ENCODE results near the gene DNAJC1. TPM values are rescaled to one million over a fixed set of nuclear protein-coding genes. Genes with fewer than 3 reads are reported as not detected.

Gene DNAJC1
- total and polyA plus RNA-seq, 2 of the 4 experiments (the other 2 are of a cell fraction): 12.7 to 13.3 TPM

GRCh38 chr10:21962358-21962757 lies 41.2 kb downstream of the DNAJC1 start:
- Histone ChIP-seq H4K8ac (ENCODE audit: low read depth in 2 of 2, low read length in 2 of 2) (no peak overlapping the region), H2BK15ac (ENCODE audit: low read depth, low read length) (no peak overlapping the region), H2AK9ac (replicated peaks; ENCODE audit: low read depth, low read length, poor library complexity) (no peak overlapping the region), H3K27ac (ENCODE audit: insufficient read depth, low read length) (no peak overlapping the region), H2AK5ac (ENCODE audit: low read depth, low read length) (no peak overlapping the region), H4K20me1 (ENCODE audit: insufficient read depth, low read length) (no peaks in the 10 kb centered on the region), H3K9me1 (ENCODE audit: insufficient read depth, low read length) (no peaks in the 10 kb centered on the region), H3K9me3 (ENCODE audit: control insufficient read depth, insufficient read depth, low read length) (no peaks in the 10 kb centered on the region), H3K36me3 (ENCODE audit: control insufficient read depth, insufficient read depth, low read length) (no peaks in the 10 kb centered on the region), H2BK5ac (ENCODE audit: low read depth, low read length, poor library complexity, severe bottlenecking) (no peak overlapping the region), H2BK120ac (ENCODE audit: low read depth, low read length) (no peak overlapping the region), H3K56ac (ENCODE audit: extremely low read depth, insufficient read depth, low read length) (no peak overlapping the region), H3K27me3 (ENCODE audit: control insufficient read depth, insufficient read depth, low read length) (no peaks in the 10 kb centered on the region), H4K5ac (ENCODE audit: low read depth, low read length) (no peak overlapping the region), H3K23ac (ENCODE audit: low read depth, low read length) (no peak overlapping the region), H4K91ac (ENCODE audit: insufficient read depth, low read depth, low read length) (no peak overlapping the region), H2AFZ (replicated peaks; ENCODE audit: low read length, poor library complexity) (no peak overlapping the region), H3K4me2 (ENCODE audit: low read depth, low read length) (no peak overlapping the region), H3K4me3 (ENCODE audit: insufficient read depth, low read depth, low read length) (no peak overlapping the region), H3K18ac (ENCODE audit: low read depth, low read length) (no peak overlapping the region), H3K4me1 (ENCODE audit: control insufficient read depth, insufficient read depth, low read length) (peaks cover 2% of the 10 kb centered on the region; the same call in 1 of the 2 replicates), H3K4ac (ENCODE audit: low read depth, low read length) (no peak overlapping the region), H3K9ac (ENCODE audit: low read depth, low read length) (no peak overlapping the region), H3K79me1 (ENCODE audit: low read depth in 1 of 2, low read length in 2 of 2) (peaks cover 6 to 15% of the 10 kb centered on the region in 2 experiments; a peak in 3 of 4 replicates), H3K14ac (replicated peaks; ENCODE audit: low read depth, low read length) (no peak overlapping the region), H2BK20ac (ENCODE audit: low read depth, low read length) (no peak overlapping the region)
- ChIA-PET CTCF (no interaction called here), POLR2A (ENCODE audit: unreplicated experiment) (no interaction called here)
- DNase-seq (no peak), ATAC-seq (ENCODE audit: low read depth) (no peak)
- dilution Hi-C loops (cut with HindIII; ENCODE audit: low sequenced_read_pairs, unreplicated experiment): no loop called here
- no TSS peak for BruUV-seq (replicated peaks)
- WGBS, 2 experiments (ENCODE audit: extremely low coverage in 2 of 2, insufficient read length in 1 of 2): no CpG with 5 or more reads among the region's 5 CpGs
- in situ Hi-C loops (cut with MboI; ENCODE audit: low sequenced_read_pairs): loop anchor here (25.0 kb wide), 1 partner anchor 875 kb away; no protein-coding TSS in a partner anchor
- no peak for TF ChIP-seq ELK1 (IDR thresholded peaks at IDR 0.05; ENCODE audit: borderline replicate concordance, low read depth, low read length)
- no peak for TF ChIP-seq MAFK (IDR thresholded peaks at IDR 0.05; ENCODE audit: low read depth, low read length)
- TF ChIP-seq POLR2A (IDR thresholded peaks at IDR 0.05; ENCODE audit: low read depth, low read length): no peak
- no peak for TF ChIP-seq CTCF (conservative IDR thresholded peaks at IDR 0.05; ENCODE audit: low read depth, low read length)
- no peak for TF ChIP-seq BHLHE40 (IDR thresholded peaks at IDR 0.05; ENCODE audit: low read depth, low read length)
- intact Hi-C loops (cut with micrococcal nuclease): no loop called here

Data from IMR-90 (cell line).